ENCODE measurements around the gene RRP15. TPM values are rescaled to one million over a fixed set of nuclear protein-coding genes. Genes with fewer than 3 reads are reported as not detected.

RRP15 gene
- total RNA-seq, 1 experiment from 2014 or later: 83.1 TPM

DNA sequence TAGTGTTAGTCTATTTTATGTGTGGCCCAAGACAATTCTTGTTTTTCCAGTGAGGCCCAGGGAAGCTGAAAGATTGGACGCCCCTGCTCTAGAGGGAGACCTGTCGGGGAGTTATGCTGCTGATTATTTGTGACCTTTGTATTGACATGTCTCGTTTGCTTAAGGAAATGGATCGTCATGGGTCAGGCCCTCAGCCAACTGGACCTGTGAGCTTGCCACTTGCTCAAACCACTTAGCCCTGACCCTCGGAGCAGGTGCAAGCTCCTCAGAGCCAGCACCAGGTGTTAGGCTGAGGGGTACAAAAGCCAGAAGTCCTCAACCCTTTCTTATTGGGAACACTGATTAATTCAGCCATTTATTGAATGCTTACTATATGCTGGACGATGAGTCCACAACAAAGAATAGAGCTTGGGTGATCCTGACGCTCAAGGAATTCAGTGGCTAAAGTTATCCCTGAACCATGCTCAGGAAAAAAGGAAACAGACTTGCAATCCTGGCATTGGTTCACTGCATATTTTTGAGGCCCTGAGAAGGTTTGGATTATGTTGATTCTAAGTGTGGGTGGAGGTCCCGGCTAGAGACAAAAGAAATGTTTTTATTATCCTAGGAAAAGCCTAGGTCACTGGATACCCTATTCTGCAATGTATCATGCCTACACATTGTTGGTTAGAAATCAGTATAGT lies 79.1 kb downstream of the RRP15 start:
- BruUV-seq (replicated peaks): no TSS peak
- no peaks in the 10 kb centered on the region for H3K36me3 Mint-ChIP-seq (ENCODE audit: insufficient read depth, unreplicated experiment)
- no peak overlapping the region for H3K27ac Mint-ChIP-seq (ENCODE audit: low read depth, unreplicated experiment)
- POLR2A ChIA-PET: interaction anchor here (0.6 to 1.7 kb wide), 7 partner anchors 10 to 254 kb away, joined by 3 to 5 read pairs (median 3); no protein-coding TSS in a partner anchor
- TF ChIP-seq, protein P1, sequence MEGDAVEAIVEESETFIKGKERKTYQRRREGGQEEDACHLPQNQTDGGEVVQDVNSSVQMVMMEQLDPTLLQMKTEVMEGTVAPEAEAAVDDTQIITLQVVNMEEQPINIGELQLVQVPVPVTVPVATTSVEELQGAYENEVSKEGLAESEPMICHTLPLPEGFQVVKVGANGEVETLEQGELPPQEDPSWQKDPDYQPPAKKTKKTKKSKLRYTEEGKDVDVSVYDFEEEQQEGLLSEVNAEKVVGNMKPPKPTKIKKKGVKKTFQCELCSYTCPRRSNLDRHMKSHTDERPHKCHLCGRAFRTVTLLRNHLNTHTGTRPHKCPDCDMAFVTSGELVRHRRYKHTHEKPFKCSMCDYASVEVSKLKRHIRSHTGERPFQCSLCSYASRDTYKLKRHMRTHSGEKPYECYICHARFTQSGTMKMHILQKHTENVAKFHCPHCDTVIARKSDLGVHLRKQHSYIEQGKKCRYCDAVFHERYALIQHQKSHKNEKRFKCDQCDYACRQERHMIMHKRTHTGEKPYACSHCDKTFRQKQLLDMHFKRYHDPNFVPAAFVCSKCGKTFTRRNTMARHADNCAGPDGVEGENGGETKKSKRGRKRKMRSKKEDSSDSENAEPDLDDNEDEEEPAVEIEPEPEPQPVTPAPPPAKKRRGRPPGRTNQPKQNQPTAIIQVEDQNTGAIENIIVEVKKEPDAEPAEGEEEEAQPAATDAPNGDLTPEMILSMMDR (IDR thresholded peaks at IDR 0.05; ENCODE audit: unreplicated experiment): no peak
- CTCF ChIA-PET: interaction anchor here (0.5 to 2.5 kb wide), 11 partner anchors 9 to 978 kb away, joined by 3 to 13 read pairs (median 3); no protein-coding TSS in a partner anchor
- H3K9me3 Mint-ChIP-seq (ENCODE audit: unreplicated experiment): no peaks in the 10 kb centered on the region
- H3K4me1 Mint-ChIP-seq (ENCODE audit: insufficient read depth, unreplicated experiment): no peaks in the 10 kb centered on the region
- intact Hi-C loops (cut with micrococcal nuclease): no loop called here
- no peak for DNase-seq (ENCODE audit: unreplicated experiment)
- H3K27me3 Mint-ChIP-seq (ENCODE audit: insufficient read depth, unreplicated experiment): no peaks in the 10 kb centered on the region
- no peak overlapping the region for H3K4me3 Mint-ChIP-seq (ENCODE audit: unreplicated experiment)

DNA sequence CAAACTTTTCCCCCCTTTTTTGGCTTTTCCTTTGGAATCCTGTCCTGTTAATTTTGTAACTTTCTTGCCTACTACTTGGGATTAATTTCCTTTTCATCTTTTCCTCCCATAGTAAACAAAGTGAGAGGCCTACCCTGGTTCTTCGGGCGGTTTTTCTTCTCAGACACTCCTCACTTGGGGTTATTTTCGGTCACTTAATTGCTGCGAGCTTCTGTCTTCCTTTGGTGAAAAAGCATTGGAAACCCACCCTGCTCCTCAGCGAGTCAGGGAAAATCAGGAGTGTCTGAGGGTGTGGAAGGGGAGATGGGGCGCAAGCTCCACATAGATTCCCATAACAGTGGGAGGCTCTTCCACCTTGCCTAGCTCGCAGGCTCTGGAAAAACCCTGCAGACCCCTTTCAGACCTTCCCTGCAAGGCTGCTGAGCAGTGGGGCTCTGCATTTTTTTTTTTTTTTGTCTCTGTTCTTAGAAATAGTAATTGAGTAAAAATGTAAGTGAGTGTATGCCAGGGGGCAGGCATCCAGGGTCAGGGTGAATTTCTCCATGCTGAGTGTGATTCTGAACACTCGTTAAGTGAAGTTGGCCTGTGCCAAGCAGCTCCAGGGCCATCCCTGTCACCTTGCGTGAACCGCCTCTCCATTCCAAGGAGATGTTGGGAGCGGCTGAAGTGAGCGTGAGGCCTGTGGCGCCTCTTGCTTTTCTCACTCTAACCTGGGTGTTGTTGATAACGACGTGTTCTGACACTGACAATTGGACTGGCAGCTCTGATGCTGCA lies 80.3 kb downstream of the RRP15 start:
- no peak overlapping the region for H3K4me3 Mint-ChIP-seq (ENCODE audit: unreplicated experiment)
- no peaks in the 10 kb centered on the region for H3K27me3 Mint-ChIP-seq (ENCODE audit: insufficient read depth, unreplicated experiment)

DNA sequence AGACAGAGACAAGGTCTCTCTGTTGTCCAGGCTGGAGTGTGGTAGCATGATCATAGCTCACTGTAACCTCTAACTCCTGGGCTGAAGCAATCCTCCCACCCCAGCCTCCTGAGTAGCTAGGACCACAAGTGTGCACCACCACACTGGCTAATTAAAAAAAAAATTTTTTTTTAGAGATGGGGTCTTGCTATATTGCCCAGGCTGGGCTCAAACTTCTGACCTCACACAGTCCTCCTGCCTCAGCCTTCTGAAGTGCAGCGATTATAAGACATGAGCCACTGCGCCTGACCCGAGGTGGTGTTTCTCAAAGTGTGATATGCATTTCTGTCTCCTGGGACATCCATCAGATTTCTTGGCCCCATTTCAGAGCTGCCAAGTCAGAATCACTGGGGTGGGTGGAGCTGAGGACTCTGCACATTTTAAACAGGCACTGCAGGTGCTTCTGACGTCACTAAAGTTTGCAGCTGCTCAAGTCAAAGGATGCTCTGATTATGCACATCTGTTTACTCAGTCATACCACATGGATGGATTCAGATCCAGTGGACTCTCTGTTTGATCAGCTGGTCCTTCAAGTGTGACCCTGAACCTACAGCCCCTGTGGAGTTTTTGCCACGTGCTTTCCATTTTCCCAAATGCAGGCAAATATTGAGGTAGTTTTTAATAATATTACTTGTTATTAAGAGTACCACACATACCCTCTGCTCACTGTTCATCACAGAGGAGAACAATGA lies 81.4 kb downstream of the RRP15 start:
- intact Hi-C loops (cut with micrococcal nuclease): no loop called here
- Mint-ChIP-seq H3K9me3 (ENCODE audit: unreplicated experiment) (no peaks in the 10 kb centered on the region), H3K36me3 (ENCODE audit: insufficient read depth, unreplicated experiment) (no peaks in the 10 kb centered on the region), H3K27ac (ENCODE audit: low read depth, unreplicated experiment) (no peak overlapping the region), H3K4me3 (ENCODE audit: unreplicated experiment) (no peak overlapping the region), H3K27me3 (ENCODE audit: insufficient read depth, unreplicated experiment) (no peaks in the 10 kb centered on the region), H3K4me1 (ENCODE audit: insufficient read depth, unreplicated experiment) (peaks cover 12% of the 10 kb centered on the region)
- CTCF ChIA-PET: interaction anchor here (0.6 to 1.7 kb wide), 6 partner anchors 12 to 698 kb away, joined by 3 to 6 read pairs (median 4); no protein-coding TSS in a partner anchor
- POLR2A ChIA-PET: interaction anchor here (1.0 to 2.5 kb wide), 3 partner anchors 9 to 17 kb away, joined by 3 to 6 read pairs (median 4); no protein-coding TSS in a partner anchor
- no TSS peak for BruUV-seq (replicated peaks)
- no peak for DNase-seq (ENCODE audit: unreplicated experiment)
- TF ChIP-seq, protein P1 (IDR thresholded peaks at IDR 0.05; ENCODE audit: unreplicated experiment): no peak

More for the DNA sequence above, 80.3 kb downstream of the RRP15 start:
- H3K36me3 Mint-ChIP-seq (ENCODE audit: insufficient read depth, unreplicated experiment): no peaks in the 10 kb centered on the region
- no peak for DNase-seq (ENCODE audit: unreplicated experiment)
- TF ChIP-seq, protein P1 (IDR thresholded peaks at IDR 0.05; ENCODE audit: unreplicated experiment): no peak
- ChIA-PET CTCF (interaction anchor here (0.6 to 2.5 kb wide), 16 partner anchors 8 to 977 kb away, joined by 3 to 7 read pairs (median 4); partner anchors contain the start of gene TGFB2), POLR2A (interaction anchor here (0.6 to 1.8 kb wide), 7 partner anchors 9 to 224 kb away, joined by 3 to 5 read pairs (median 3); no protein-coding TSS in a partner anchor)
- intact Hi-C loops (cut with micrococcal nuclease): no loop called here
- H3K4me1 Mint-ChIP-seq (ENCODE audit: insufficient read depth, unreplicated experiment): peaks cover 9% of the 10 kb centered on the region
- H3K9me3 Mint-ChIP-seq (ENCODE audit: unreplicated experiment): no peaks in the 10 kb centered on the region
- no peak overlapping the region for H3K27ac Mint-ChIP-seq (ENCODE audit: low read depth, unreplicated experiment)
- no TSS peak for BruUV-seq (replicated peaks)
